GM15510 (cell line): ENCODE measurements around the gene GLI1.

Experiments
- POLR2A ChIP-seq: IDR thresholded peaks from 3 replicates; pipeline ENCODE4 v1.6.1; 2011; ENCODE audit warnings: borderline replicate concordance; ENCODE audit not compliant: insufficient read length; ENCODE audit errors: extremely low read depth

Gene GLI1

GRCh38 chr12:57515934-57516541 is 56.5 kb downstream of the GLI1 start:
- no peak for TF ChIP-seq POLR2A

DNA sequence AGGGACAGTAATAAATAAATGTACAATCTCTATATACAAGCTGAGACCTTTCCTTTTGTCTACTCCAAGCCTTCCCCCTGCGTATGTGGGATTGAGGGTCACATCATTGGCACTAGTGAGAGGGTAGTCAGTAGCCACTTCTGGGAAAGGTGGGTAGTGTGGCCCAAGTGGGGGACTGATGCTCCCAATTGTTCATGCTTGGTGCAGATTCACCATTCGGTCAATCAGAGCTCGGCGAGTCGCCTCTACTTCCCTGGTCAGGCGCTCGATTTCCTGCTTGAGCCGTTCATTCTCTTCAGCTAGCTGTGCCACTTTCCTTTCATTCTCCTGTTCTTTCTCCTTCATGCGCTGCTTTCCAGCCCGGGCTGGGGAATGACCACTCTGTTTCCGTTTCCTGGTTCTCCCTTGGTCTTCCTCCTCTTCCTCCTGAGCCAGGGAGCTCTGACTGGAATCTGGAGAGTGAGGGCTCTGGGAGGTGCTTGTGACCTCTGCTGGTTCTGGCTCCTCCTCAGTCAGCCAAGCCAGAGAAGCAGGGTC is 57.1 kb downstream of the GLI1 start:
- TF ChIP-seq POLR2A: no peak

GRCh38 chr12:57517187-57517586 is 57.6 kb downstream of the GLI1 start:
- no peak for TF ChIP-seq POLR2A

GRCh38 chr12:57518176-57518919 is 58.8 kb downstream of the GLI1 start:
- no peak for TF ChIP-seq POLR2A

GRCh38 chr12:57518920-57519795 is 59.6 kb downstream of the GLI1 start:
- no peak for TF ChIP-seq POLR2A

DNA sequence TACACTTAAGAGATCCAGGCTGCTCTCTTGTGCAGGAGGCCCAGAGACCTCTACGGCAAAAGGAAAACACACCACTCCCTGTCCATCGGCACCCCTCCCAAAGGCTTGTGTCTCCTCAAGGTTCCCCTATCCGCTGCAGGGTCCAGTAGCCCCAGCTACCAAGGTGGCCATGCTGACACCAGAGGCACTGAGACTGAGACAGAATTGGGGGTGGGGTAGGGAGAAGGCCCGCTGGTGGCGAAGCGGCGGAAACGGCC is 60.1 kb downstream of the GLI1 start:
- no peak for TF ChIP-seq POLR2A

DNA sequence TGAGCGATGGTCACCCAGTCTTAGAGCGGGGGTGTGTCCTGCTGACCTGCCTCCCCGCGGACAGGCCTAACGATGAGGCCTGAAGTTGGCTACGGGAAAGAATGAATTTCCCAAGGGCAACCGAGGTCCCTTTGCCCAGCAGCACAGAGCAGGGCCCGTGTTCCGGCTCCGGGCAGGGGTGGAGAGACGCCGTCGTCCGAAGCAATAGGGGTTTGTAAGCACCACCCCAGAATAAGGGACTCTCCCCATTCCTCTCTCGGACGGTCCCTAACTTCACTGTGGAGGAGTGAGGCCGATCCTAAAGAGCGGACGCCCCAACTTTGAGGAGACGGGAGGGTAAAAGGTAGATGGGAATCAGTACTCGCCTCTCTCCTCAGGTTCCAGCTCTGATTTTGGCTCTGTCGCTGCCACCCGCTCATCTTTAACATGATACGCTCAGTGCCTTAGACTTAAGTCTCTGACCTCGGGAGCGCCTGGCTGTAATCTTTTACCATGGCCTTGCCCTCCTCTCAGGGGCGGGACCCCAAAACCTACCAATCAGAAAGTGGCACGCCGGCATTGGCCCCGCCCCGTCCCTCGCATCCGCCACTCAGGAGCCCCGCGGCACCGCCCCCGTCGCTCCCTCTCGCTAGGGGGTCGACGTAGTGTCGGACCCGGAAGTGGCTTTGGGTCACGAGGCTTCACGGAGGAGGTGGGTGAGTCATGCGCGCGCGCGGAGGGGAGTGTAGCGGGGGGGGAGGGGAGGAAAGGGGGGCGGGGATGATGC is 60.7 kb downstream of the GLI1 start, which contains the start of gene DDIT3:
Gene DDIT3, minus strand, starts transcription at position 462 of the 766 bp plus-strand sequence. CDS start 3,108 bp downstream, outside the sequence.
- TF ChIP-seq POLR2A: peak; percentile 99

DNA sequence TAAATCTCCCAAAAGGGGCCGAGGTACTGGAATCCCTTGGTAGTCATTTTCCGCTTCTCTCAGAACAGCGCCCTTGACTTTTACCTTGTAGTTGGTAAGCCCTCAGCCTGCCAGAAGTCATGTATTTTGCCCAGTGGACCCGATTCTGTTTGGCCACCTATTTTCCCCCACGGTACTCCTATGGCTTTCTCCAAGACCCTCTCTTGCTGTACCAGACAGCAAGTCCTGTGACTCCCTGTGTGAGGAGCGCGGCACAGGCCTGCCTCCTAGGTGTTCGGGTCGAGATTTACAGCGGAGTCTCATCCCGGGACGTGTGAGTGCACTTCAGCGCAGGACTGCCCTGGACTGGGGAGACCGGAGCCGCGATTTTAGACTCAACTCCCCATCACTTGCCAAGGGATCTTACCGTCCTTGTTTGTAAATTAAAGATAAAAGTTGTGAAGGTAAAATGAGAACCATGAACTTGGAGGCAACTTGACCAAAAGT is 62.0 kb downstream of the GLI1 start:
- no peak for TF ChIP-seq POLR2A
